ENCODE measurements around the gene RALGPS1.
"Not testable (repeated sequence)": the region's sequence is repeated elsewhere in the genome, so short reads cannot be mapped to it uniquely, and the experiment has no call there.

The RALGPS1 gene

GRCh38 chr9:127139775-127140174 lies 225.2 kb downstream of the RALGPS1 start:
- no peak for DNase-seq

- no peak for DNase-seq
Observed at GRCh38 chr9:127140181-127140580, 225.6 kb downstream of the RALGPS1 start.

DNA sequence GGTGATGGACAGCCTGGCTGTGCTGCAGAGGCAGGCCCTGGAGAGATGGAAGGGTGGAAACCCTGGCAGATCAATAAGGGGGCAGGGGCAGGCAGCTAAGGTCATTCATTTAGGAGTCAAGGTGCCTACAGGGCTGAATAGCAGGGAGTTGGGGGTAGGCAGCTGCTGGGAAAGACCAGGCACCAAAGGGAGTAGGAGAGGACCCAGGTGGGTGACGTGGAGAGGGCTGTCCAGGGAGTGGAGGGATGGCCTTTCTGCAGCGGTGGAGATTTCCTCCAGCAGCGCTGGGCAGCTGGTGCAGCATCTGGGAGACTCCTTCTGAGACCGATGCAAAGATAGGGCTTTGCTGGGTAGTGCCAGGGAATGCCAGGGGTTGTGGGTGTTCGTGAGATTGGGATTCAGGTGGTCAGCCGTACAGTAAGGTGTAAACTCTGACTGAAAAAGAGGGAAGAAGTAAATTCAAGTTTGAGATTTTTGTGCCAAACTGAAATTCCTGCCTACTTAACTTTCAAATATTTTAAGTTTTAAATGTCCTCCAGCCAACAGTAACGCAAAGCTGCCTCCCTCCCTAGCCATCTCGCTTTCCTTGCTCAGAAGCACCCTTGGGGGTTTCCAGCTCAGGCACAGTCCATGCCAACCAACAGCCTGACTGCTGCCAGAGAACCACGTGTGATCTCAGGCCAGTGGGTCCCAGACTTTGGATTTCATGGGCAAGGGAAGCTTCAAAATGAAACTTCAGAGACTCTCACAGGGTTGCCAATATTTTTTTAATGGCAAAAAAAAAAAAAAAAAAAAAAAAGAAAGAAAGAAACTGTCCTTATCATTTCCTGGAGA lies 226.5 kb downstream of the RALGPS1 start:
- DNase-seq, result no peak

GRCh38 chr9:127142291-127142690 lies 227.7 kb downstream of the RALGPS1 start:
- DNase-seq, result no peak

DNA sequence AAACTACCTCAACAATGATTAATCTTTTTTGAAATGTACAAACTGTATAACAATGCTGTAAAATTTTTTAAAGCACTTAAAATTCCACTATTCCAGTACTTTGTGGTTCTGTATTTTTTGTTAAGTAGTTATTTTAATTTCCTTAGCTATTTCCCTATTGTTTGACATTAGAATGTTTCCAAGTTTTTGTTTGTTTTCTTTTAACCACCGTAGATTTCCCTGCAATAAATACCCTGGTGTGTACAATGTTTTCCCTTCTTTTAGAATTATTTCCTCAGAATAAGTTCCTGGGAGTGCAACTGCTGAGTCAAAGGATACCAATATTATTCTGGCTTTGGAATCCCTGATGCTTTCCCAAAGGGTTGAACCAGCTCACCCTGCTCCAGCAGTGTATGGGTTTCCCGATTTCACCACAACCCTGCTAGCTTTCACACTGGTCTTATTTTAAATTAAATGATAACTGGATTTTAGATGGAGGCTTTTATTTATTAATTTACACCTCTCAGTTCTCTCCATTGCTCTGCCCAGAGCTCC lies 228.4 kb downstream of the RALGPS1 start:
- no peak for DNase-seq

GRCh38 chr9:127143920-127144465 lies 229.4 kb downstream of the RALGPS1 start:
- no peak for DNase-seq

DNA sequence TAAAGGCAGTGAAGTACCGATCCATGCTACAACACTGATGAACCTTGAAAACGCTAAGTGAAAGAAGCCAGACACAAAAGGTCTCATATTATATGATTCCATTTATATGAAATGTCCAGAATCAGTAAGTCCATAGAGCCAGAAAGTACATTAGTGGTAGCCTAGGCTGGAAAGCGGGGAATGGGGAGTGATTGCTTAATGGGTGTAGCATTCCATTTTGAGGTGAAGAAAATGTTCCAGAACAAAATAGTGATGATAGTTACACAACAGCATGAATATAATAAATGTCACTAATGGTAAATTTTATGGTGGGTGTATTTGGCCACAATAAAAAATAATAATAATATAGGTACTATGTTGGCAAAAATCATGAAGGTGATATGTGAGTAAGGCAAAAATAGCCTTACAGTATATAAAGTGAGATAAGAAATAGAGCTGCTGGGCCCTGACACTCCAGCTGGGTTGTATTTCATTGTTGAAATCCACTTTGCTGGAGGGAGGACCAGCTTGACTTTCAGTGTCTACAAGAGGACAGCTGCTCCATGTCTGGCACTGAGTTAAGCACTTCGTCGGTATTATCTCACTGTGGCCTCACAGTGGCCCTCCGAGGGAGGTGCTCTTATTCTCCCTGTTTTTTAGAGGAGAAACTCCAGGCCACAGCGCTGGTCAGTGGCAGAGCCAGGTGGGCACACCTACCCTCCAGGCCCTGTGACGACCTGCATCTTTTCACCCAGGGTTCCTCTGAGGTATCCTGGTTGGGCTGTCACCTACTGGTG lies 230.3 kb downstream of the RALGPS1 start:
- DNase-seq, result no peak

DNA sequence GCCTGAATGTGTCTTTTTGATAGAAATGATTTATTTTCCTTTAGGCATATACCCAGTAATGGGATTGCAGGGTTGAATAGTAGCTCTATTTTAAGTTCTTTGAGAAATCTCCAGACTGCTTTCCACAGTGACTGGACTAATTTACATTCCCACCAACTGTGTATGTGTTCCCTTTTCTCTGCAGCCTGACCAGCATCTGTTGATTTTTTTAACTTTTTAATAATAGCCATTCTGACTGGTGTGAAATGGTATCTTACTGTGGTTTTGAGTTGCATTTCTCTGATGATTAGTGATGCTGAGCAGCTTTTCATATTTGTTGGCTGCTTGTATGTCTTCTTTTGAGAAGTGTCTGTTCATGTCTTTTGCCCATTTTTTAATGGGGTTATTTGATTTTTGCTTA lies 232.3 kb downstream of the RALGPS1 start:
- DNase-seq, result not testable (repeated sequence)

- no peak for DNase-seq
Observed at GRCh38 chr9:127147251-127147650, 232.7 kb downstream of the RALGPS1 start.

GRCh38 chr9:127148014-127148413 lies 233.4 kb downstream of the RALGPS1 start:
- DNase-seq, result no peak

- no peak for DNase-seq
Observed at GRCh38 chr9:127149010-127149409, 234.4 kb downstream of the RALGPS1 start.

- DNase-seq, result no peak
Observed at GRCh38 chr9:127149463-127150390, 235.1 kb downstream of the RALGPS1 start.

DNA sequence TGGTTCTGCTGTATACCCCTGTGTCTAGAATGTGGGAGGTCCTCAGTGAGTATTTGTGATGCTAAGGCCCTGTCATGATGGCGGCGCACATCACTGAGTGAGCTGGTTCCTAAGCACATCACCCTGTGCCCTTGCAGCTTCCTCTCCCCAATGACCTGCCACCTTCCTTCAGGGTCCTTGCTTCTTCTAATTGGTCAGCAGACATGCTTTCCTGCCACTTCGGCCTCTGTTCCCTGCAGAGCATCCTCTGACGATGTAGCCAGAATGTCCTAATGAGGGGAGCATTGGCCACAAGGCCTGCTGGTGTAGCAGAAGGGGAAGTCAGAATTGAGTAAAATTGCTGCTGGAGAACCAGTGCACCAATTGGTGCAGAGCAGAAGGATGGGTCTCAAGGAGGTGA lies 238.9 kb downstream of the RALGPS1 start:
- no peak for DNase-seq

DNA sequence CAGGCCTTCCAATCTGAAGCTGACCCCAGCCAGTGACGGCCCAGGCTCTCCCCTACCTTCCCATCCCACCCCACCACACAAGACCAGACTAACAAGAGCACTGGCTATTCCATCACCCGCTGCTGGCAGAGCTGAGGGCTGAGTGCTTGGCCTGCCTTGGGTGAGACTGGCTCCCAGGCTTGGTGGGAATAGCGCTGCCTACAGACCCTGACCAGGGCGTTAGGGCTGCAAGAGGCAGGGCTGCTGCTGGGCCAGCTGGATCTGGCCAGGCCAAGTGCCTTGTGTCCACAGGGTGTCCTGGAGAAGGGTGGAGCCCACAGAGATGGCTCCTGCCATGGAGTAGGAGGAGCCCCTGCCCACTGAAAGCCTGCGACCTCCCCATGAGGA lies 239.4 kb downstream of the RALGPS1 start:
- no peak for DNase-seq

GRCh38 chr9:127154390-127155191 lies 240.0 kb downstream of the RALGPS1 start:
- DNase-seq, result no peak

GRCh38 chr9:127155314-127155960 lies 240.9 kb downstream of the RALGPS1 start:
- no peak for DNase-seq

GRCh38 chr9:127158786-127159324 lies 244.3 kb downstream of the RALGPS1 start:
- DNase-seq, result no peak

GRCh38 chr9:127159325-127159801 lies 244.8 kb downstream of the RALGPS1 start:
- no peak for DNase-seq

GRCh38 chr9:127159949-127160610 lies 245.5 kb downstream of the RALGPS1 start:
- DNase-seq, result no peak

DNA sequence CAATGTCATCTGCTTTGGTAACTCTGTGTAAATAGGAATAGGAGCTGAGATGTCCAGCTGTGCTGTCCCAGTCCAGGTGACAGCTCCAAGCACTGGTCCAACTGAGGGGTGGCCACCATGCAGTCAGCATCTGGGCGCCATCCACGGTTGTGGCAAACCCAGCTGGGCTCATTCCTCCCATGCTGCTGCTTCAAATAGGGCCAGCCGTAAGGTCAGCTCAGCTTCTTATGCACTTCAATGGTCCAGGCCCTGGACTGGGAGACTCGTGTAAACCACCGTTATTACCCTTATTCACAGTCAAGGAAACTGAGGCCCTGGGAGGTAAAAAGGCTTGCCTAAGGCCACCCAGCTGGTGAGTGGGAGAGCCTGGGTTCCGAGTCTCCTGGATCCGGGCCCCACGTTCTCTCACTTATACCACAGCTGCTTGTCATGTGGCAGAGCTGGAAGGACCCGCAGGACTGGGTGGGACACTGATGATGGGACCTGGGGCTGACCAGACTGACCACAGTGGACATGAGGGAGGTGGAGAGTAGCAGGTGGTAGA lies 246.6 kb downstream of the RALGPS1 start:
- DNase-seq, result no peak
